Prostate gland (tissue), 2 donors: Measurements from ENCODE around the gene DNAJC6.

ENCODE experiments used
- POLR2A ChIP-seq: fragments of 450-650 bp; IDR thresholded peaks from one replicate; pipeline ENCODE4 v1.6.1; 2016; ENCODE audit warnings: antibody characterized with exemption, mild to moderate bottlenecking
- POLR2AphosphoS5 ChIP-seq: sonication (generic); formaldehyde crosslinking; IDR thresholded peaks from one replicate; pipeline ENCODE4 v1.6.1; 2017; ENCODE audit warnings: antibody characterized with exemption
- TF ChIP-seq, protein P1 (sequence below), 4 experiments: fragments of 200-600 bp in 2 of 4; fragments of 450-650 bp in 2 of 4; sonication (generic) in 2 of 4; IDR thresholded peaks; 1 replicate in 3 of 4; 2 replicates in 1 of 4; pipeline ENCODE4 v1.5.1; 2016 to 2019; ENCODE audit warnings: antibody characterized with exemption in 4 of 4, mild to moderate bottlenecking in 2 of 4, moderate library complexity in 2 of 4

DNA sequence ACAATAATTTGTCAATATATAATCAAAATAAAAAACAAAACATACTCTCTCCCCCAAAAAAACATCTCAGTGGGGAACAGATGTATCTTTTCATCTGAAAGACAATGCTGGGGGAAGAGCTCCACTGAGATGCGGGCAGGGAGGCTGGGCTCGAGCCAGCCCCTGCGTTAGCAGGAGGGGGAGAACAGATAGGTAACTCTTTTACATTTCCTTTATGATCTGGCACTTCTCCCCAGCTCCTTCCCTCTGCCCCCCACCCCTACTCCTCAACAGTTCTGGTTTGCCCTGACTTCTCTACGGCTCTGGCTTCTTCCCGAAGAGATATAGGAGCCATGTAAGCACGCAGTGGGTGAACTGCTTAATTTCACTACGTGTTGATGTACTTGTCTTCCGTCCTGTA is 123.6 kb downstream of the DNAJC6 start:
- TF ChIP-seq POLR2AphosphoS5: no peak
- TF ChIP-seq, protein P1, sequence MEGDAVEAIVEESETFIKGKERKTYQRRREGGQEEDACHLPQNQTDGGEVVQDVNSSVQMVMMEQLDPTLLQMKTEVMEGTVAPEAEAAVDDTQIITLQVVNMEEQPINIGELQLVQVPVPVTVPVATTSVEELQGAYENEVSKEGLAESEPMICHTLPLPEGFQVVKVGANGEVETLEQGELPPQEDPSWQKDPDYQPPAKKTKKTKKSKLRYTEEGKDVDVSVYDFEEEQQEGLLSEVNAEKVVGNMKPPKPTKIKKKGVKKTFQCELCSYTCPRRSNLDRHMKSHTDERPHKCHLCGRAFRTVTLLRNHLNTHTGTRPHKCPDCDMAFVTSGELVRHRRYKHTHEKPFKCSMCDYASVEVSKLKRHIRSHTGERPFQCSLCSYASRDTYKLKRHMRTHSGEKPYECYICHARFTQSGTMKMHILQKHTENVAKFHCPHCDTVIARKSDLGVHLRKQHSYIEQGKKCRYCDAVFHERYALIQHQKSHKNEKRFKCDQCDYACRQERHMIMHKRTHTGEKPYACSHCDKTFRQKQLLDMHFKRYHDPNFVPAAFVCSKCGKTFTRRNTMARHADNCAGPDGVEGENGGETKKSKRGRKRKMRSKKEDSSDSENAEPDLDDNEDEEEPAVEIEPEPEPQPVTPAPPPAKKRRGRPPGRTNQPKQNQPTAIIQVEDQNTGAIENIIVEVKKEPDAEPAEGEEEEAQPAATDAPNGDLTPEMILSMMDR (IDR thresholded peaks at IDR 0.05): no peak
- TF ChIP-seq POLR2A: no peak
